Femur (tissue), 1 donor: ENCODE data around the gene PPP6R3.
"Not testable (repeated sequence)": the region's sequence is repeated elsewhere in the genome, so short reads cannot be mapped to it uniquely, and the experiment has no call there.

Experiments used
- DNase-seq: peaks from one replicate; pipeline ENCODE4 v3.0.0-alpha.2; 2017

The PPP6R3 gene

GRCh38 chr11:68459886-68460740 lies 439 bp upstream of the PPP6R3 start:
- peak; percentile 99 for DNase-seq

GRCh38 chr11:68461575-68461917 lies 994 bp downstream of the PPP6R3 start:
- DNase-seq: no peak

GRCh38 chr11:68463714-68464113 lies 3.2 kb downstream of the PPP6R3 start:
- DNase-seq: no peak

GRCh38 chr11:68467201-68467834 lies 6.8 kb downstream of the PPP6R3 start:
- DNase-seq: no peak

GRCh38 chr11:68468217-68468828 lies 7.8 kb downstream of the PPP6R3 start:
- no peak for DNase-seq

- DNase-seq: no peak
Measured at GRCh38 chr11:68469122-68469521, 8.6 kb downstream of the PPP6R3 start.

GRCh38 chr11:68469642-68470041 lies 9.1 kb downstream of the PPP6R3 start:
- DNase-seq: no peak

- DNase-seq: no peak
Measured at GRCh38 chr11:68470304-68470811, 9.8 kb downstream of the PPP6R3 start.

- peak; percentile 49 for DNase-seq
Measured at GRCh38 chr11:68471360-68472340, 11.1 kb downstream of the PPP6R3 start.

GRCh38 chr11:68472778-68473177 lies 12.2 kb downstream of the PPP6R3 start:
- no peak for DNase-seq

GRCh38 chr11:68473693-68474092 lies 13.1 kb downstream of the PPP6R3 start:
- no peak for DNase-seq

GRCh38 chr11:68475626-68476025 lies 15.1 kb downstream of the PPP6R3 start:
- DNase-seq: not testable (repeated sequence)

GRCh38 chr11:68479390-68479789 lies 18.8 kb downstream of the PPP6R3 start:
- DNase-seq: no peak

GRCh38 chr11:68480193-68480592 lies 19.6 kb downstream of the PPP6R3 start:
- DNase-seq: no peak

- no peak for DNase-seq
Measured at GRCh38 chr11:68480852-68481510, 20.4 kb downstream of the PPP6R3 start.

- no peak for DNase-seq
Measured at GRCh38 chr11:68481579-68482240, 21.2 kb downstream of the PPP6R3 start.

- no peak for DNase-seq
Measured at GRCh38 chr11:68488623-68489022, 28.1 kb downstream of the PPP6R3 start.

- no peak for DNase-seq
Measured at GRCh38 chr11:68495220-68495729, 34.7 kb downstream of the PPP6R3 start.

GRCh38 chr11:68495872-68496271 lies 35.3 kb downstream of the PPP6R3 start:
- DNase-seq: no peak

GRCh38 chr11:68497761-68498160 lies 37.2 kb downstream of the PPP6R3 start:
- no peak for DNase-seq

GRCh38 chr11:68498321-68498720 lies 37.8 kb downstream of the PPP6R3 start:
- DNase-seq: no peak
